SK-N-SH (cell line): ENCODE data around the gene KIAA0513. TPM values are rescaled to one million over a fixed set of nuclear protein-coding genes. Genes with fewer than 3 reads are reported as not detected.

Experiments used
- CTCF ChIA-PET: fragments of 300-600, 350-600 bp; formaldehyde crosslinking; extraction: SDS; loops from one replicate; lab custom pipeline; 2021; lab: Yijun Ruan, JAX
- POLR2A ChIA-PET: fragments of 350-600 bp; sonication (Branson Sonifier 250); formaldehyde crosslinking; extraction: SDS; loops from one replicate; lab custom pipeline; 2020; ENCODE audit warnings: antibody characterized with exemption, inconsistent platforms; lab: Yijun Ruan, JAX
- DNase-seq: peaks from one replicate; pipeline ENCODE4 v3.0.0; 2012
- H2AFZ ChIP-seq: fragments of 200-600 bp; sonication (generic); 2 replicates; pipeline ENCODE4 v1.8.1; 2016; ENCODE audit warnings: antibody characterized with exemption, mild to moderate bottlenecking, low read depth
- H3F3A ChIP-seq: fragments of 200-600 bp; sonication (generic); replicated peaks from 2 replicates; pipeline ENCODE3; 2016; ENCODE audit warnings: antibody characterized with exemption, mild to moderate bottlenecking; ENCODE audit not compliant: insufficient read depth
- H3K27ac ChIP-seq, 2 experiments: fragments of 200-500 bp in 1 of 2; fragments of 200-600 bp in 1 of 2; sonication (Bioruptor generic) in 1 of 2; sonication (generic), shearing (Covaris generic) in 1 of 2; 2 replicates each; pipeline versions ENCODE4 v1.5.1 to v1.6.1; 2014 to 2016; ENCODE audit warnings: low read depth in 2 of 2, inconsistent platforms in 1 of 2, low read length in 1 of 2, mild to moderate bottlenecking in 1 of 2, mixed read lengths in 1 of 2
- H3K27me3 ChIP-seq: fragments of 200-600 bp; sonication (generic), shearing (Covaris generic); 2 replicates; pipeline ENCODE4 v1.6.1; 2016; ENCODE audit warnings: mixed run types; ENCODE audit not compliant: insufficient read depth
- H3K36me3 ChIP-seq, 2 experiments: fragments of 200-500 bp in 1 of 2; fragments of 200-600 bp in 1 of 2; sonication (Bioruptor generic) in 1 of 2; sonication (generic) in 1 of 2; replicated peaks in 1 of 2; 2 replicates each; pipeline versions ENCODE3 to v1.5.1; 2014 to 2016; ENCODE audit warnings: low read length in 1 of 2, mild to moderate bottlenecking in 1 of 2; ENCODE audit not compliant: insufficient read depth in 2 of 2, control insufficient read depth in 1 of 2
- H3K4me1 ChIP-seq, 2 experiments: fragments of 200-500 bp in 1 of 2; fragments of 200-600 bp in 1 of 2; sonication (Bioruptor generic) in 1 of 2; sonication (generic), shearing (Covaris generic) in 1 of 2; 2 replicates each; pipeline versions ENCODE4 v1.5.1 to v1.6.1; 2014 to 2016; ENCODE audit warnings: low read depth in 1 of 2, low read length in 1 of 2, mixed run types in 1 of 2; ENCODE audit not compliant: insufficient read depth in 2 of 2, control insufficient read depth in 1 of 2
- H3K4me2 ChIP-seq: fragments of 200-600 bp; sonication (generic), shearing (Covaris generic); 2 replicates; pipeline ENCODE4 v1.6.1; 2017; ENCODE audit warnings: mixed run types
- H3K4me3 ChIP-seq, 2 experiments: fragments of 200-500 bp in 1 of 2; fragments of 200-600 bp in 1 of 2; sonication (Bioruptor generic) in 1 of 2; sonication (generic), shearing (Covaris generic) in 1 of 2; 2 replicates each; pipeline versions ENCODE4 v1.5.1 to v1.8.1; 2014 to 2016; ENCODE audit warnings: low read depth in 2 of 2, inconsistent platforms in 1 of 2, low read length in 1 of 2, mild to moderate bottlenecking in 1 of 2, mixed read lengths in 1 of 2, moderate library complexity in 1 of 2
- H3K79me2 ChIP-seq: fragments of 200-600 bp; sonication (generic); 2 replicates; pipeline ENCODE4 v1.8.1; 2017; ENCODE audit warnings: mild to moderate bottlenecking; ENCODE audit not compliant: insufficient read depth
- H3K9ac ChIP-seq: fragments of 200-600 bp; sonication (generic); 2 replicates; pipeline ENCODE4 v1.6.1; 2017; ENCODE audit warnings: mixed run types
- H3K9me2 ChIP-seq: fragments of 200-600 bp; sonication (generic); 2 replicates; pipeline ENCODE4 v1.6.1; 2017; ENCODE audit warnings: mixed run types
- H3K9me3 ChIP-seq: fragments of 200-600 bp; sonication (generic); 2 replicates; pipeline ENCODE4 v1.6.1; 2017; ENCODE audit warnings: mixed run types, mild to moderate bottlenecking, moderate library complexity
- H4K20me1 ChIP-seq: fragments of 200-600 bp; sonication (generic); 2 replicates; pipeline ENCODE4 v1.6.1; 2017; ENCODE audit warnings: mild to moderate bottlenecking, mixed run types; ENCODE audit not compliant: insufficient read depth
- CTCF ChIP-seq: fragments of 200-600 bp; sonication (generic); IDR thresholded peaks from 2 replicates; pipeline ENCODE4 v1.6.1; 2017; ENCODE audit warnings: antibody characterized with exemption, mild to moderate bottlenecking, moderate library complexity
- MAX ChIP-seq: IDR thresholded peaks from 2 replicates; pipeline ENCODE4 v1.4.0; 2012; ENCODE audit warnings: low read depth
- MXI1 ChIP-seq: IDR thresholded peaks from 2 replicates; pipeline ENCODE4 v1.6.1; 2012; ENCODE audit warnings: mild to moderate bottlenecking, low read depth, low read length, improper control_type of control experiment
- NFIC ChIP-seq: IDR thresholded peaks from 2 replicates; pipeline ENCODE4 v1.4.0; 2012; ENCODE audit warnings: borderline replicate concordance
- PBX3 ChIP-seq: IDR thresholded peaks from 2 replicates; pipeline ENCODE4; 2012
- RAD21 ChIP-seq: IDR thresholded peaks from 2 replicates; pipeline ENCODE4 v1.6.1; 2012; ENCODE audit warnings: mild to moderate bottlenecking, low read length
- TAF1 ChIP-seq: IDR thresholded peaks from 2 replicates; pipeline ENCODE4 v1.6.1; 2012; ENCODE audit warnings: low read depth, mild to moderate bottlenecking, low read length, moderate library complexity, borderline replicate concordance
- YY1 ChIP-seq: IDR thresholded peaks from 2 replicates; pipeline ENCODE4 v1.4.0; 2012; ENCODE audit warnings: low read depth, mild to moderate bottlenecking
- WGBS: methylation state at CpG from one replicate; pipeline ENCODE4 v1.1.6; 2017; ENCODE audit warnings: low lambda C conversion rate; 5-methylcytosine and 5-hydroxymethylcytosine counted together
- polyA plus RNA-seq, 3 experiments: library from polyadenylated mRNA; depleted of rRNA; stranded (reverse); fragments of >200 nt; gene quantifications; 2 replicates each; pipeline ENCODE4 v1.2.3, GENCODE V29; 2012
- TF ChIP-seq, protein P1 (sequence below): fragments of 150-350 bp; IDR thresholded peaks from 2 replicates; pipeline ENCODE4 v1.6.1; 2017; ENCODE audit warnings: antibody characterized with exemption, low read length, low read depth, borderline replicate concordance
- TF ChIP-seq, protein P2 (sequence below): IDR thresholded peaks from 2 replicates; pipeline ENCODE4 v1.6.1; 2012; ENCODE audit warnings: mild to moderate bottlenecking, low read depth, low read length, moderate library complexity
- TF ChIP-seq, protein P3 (sequence below): IDR thresholded peaks from 2 replicates; pipeline ENCODE4 v1.4.0; 2012; ENCODE audit warnings: low read depth, borderline replicate concordance

Gene KIAA0513
- polyA plus RNA-seq, 1 of the 3 experiments (the other 2 are of a cell fraction), result 6.5 TPM

DNA sequence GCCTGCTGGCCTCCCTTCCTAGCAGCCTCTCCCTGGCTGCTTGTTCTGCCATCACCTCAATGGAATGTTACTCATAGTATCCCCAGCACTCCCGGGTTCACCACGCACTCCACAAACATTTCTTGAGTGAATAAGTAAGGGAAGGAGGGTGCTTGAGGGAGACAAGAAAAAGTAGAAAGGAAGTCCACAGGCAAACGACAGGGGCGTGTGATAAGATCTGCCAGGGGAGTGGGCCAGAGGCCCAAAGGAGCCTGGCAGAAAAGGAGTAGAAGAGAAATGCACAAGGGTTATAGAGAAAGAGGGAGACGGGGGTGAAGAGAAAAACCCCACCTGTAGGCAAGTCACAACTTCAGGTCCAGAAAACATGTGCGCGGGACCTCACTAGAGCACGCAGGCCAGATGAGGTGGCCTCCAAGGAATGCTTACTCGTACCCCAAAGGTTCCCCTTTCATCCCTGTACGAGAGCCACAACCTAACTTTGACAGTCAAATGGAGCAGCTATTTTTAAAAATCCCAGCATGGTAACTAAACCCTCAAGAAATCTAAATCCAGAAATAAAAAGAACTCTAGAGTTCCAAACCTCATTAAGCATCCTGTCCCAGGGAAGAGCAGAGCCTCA is 22.9 kb upstream of the KIAA0513 start (continued):
- TF ChIP-seq RAD21 (no peak), MAX (peak; percentile 57; the same call in 1 of the 2 replicates), PBX3 (no peak; the same call in 1 of the 2 replicates)
- TF ChIP-seq, protein P1, sequence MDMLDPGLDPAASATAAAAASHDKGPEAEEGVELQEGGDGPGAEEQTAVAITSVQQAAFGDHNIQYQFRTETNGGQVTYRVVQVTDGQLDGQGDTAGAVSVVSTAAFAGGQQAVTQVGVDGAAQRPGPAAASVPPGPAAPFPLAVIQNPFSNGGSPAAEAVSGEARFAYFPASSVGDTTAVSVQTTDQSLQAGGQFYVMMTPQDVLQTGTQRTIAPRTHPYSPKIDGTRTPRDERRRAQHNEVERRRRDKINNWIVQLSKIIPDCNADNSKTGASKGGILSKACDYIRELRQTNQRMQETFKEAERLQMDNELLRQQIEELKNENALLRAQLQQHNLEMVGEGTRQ, result no peak
- TF ChIP-seq, protein P2, sequence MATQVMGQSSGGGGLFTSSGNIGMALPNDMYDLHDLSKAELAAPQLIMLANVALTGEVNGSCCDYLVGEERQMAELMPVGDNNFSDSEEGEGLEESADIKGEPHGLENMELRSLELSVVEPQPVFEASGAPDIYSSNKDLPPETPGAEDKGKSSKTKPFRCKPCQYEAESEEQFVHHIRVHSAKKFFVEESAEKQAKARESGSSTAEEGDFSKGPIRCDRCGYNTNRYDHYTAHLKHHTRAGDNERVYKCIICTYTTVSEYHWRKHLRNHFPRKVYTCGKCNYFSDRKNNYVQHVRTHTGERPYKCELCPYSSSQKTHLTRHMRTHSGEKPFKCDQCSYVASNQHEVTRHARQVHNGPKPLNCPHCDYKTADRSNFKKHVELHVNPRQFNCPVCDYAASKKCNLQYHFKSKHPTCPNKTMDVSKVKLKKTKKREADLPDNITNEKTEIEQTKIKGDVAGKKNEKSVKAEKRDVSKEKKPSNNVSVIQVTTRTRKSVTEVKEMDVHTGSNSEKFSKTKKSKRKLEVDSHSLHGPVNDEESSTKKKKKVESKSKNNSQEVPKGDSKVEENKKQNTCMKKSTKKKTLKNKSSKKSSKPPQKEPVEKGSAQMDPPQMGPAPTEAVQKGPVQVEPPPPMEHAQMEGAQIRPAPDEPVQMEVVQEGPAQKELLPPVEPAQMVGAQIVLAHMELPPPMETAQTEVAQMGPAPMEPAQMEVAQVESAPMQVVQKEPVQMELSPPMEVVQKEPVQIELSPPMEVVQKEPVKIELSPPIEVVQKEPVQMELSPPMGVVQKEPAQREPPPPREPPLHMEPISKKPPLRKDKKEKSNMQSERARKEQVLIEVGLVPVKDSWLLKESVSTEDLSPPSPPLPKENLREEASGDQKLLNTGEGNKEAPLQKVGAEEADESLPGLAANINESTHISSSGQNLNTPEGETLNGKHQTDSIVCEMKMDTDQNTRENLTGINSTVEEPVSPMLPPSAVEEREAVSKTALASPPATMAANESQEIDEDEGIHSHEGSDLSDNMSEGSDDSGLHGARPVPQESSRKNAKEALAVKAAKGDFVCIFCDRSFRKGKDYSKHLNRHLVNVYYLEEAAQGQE, result no peak

GRCh38 chr16:85005285-85006069 is 22.1 kb upstream of the KIAA0513 start:
- Histone ChIP-seq H3K4me1 (peaks cover 19 to 32% of the 10 kb centered on the region in 2 experiments; a peak in 3 of 4 replicates), H3K4me2 (peak overlapping the region; percentile 74), H2AFZ (no peak overlapping the region), H3K4me3 (peak overlapping the region in 1 of 2 experiments; percentile 24; a peak in 1 of 4 replicates), H3K79me2 (peaks cover 100% of the 10 kb centered on the region), H4K20me1 (peaks cover 14% of the 10 kb centered on the region), H3K9ac (peak overlapping the region; percentile 43), H3K27ac (peak overlapping the region; percentile 62 to 89; a peak in 3 of 4 replicates), H3K9me2 (no peaks in the 10 kb centered on the region), H3K36me3 (peaks cover 0 to 10% of the 10 kb centered on the region in 2 experiments), H3K27me3 (no peaks in the 10 kb centered on the region), H3K9me3 (no peaks in the 10 kb centered on the region), H3F3A (peaks cover 27% of the 10 kb centered on the region)
- no peak for DNase-seq
- CTCF ChIA-PET, result interaction anchor here (0.7 to 2.2 kb wide), 6 partner anchors 15 to 267 kb away, joined by 3 to 12 read pairs (median 4); no protein-coding TSS in a partner anchor
- POLR2A ChIA-PET, result no interaction called here
- 68% methylated on average over 11 of the region's 11 CpGs for WGBS
- TF ChIP-seq, protein P2, result no peak
- TF ChIP-seq TAF1 (no peak), YY1 (no peak), PBX3 (no peak), CTCF (no peak), MXI1 (no peak), NFIC (no peak)
- TF ChIP-seq, protein P3, sequence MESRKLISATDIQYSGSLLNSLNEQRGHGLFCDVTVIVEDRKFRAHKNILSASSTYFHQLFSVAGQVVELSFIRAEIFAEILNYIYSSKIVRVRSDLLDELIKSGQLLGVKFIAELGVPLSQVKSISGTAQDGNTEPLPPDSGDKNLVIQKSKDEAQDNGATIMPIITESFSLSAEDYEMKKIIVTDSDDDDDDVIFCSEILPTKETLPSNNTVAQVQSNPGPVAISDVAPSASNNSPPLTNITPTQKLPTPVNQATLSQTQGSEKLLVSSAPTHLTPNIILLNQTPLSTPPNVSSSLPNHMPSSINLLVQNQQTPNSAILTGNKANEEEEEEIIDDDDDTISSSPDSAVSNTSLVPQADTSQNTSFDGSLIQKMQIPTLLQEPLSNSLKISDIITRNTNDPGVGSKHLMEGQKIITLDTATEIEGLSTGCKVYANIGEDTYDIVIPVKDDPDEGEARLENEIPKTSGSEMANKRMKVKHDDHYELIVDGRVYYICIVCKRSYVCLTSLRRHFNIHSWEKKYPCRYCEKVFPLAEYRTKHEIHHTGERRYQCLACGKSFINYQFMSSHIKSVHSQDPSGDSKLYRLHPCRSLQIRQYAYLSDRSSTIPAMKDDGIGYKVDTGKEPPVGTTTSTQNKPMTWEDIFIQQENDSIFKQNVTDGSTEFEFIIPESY, result no peak
